HG02759 (cell line): Measurements from ENCODE around the gene EPO.

Experiments
- ATAC-seq: cut with Tn5 transposase; IDR thresholded peaks from one replicate; pipeline ENCODE4 v1.9.1; 2021; ENCODE audit warnings: mild to moderate bottlenecking, moderate library complexity; ENCODE audit not compliant: unreplicated experiment

The EPO gene

GRCh38 chr7:100720279-100720670 lies at the start of gene EPO:
Gene EPO (plus strand): TSS chr7:100720468. CDS start chr7:100720981, 513 bp downstream.
- no peak for ATAC-seq

- no peak for ATAC-seq
These were observed 48.6 kb upstream of the EPO start for GRCh38 chr7:100671353-100672327.

DNA sequence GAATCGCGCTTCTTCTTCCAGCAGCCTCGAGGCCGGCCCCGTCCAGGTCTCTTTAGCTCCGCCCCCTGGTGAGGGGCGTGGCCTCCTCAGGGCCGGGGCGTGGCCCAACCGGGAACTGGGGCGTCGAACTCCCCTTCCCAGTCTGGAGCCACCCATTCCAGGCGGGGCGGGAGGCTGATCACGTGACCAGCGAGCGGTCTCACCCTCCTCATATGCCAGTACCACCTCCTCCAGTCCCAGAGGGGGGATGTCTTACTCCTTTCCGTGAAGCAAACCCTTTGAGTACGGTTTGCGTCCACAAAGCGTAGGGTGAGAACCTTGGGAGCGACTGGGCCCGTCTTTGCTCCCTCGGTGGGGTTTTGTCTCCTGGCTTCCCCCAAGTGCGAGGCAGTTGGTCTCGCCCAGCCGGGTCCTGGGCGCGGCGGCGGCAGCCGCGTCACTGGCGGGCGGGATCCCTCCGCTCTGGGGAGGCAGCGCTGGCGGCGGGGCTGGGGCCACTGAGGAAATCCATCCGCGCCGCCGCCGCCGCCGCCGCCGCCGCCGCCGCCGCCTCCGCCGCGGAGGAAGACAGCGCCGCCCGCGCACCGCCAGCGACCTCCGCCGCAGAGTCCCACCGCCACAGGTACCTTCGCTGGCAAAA lies 46.8 kb upstream of the EPO start, which contains the start of gene GNB2:
Gene GNB2 (plus strand): TSS at position 439 of the 640 bp plus-strand sequence. CDS start 2,526 bp downstream, outside the sequence.
- peak; percentile 68 for ATAC-seq

- no peak for ATAC-seq
These were observed 46.3 kb upstream of the EPO start for GRCh38 chr7:100673942-100674410.

GRCh38 chr7:100674411-100675104 lies 45.7 kb upstream of the EPO start:
- ATAC-seq, result no peak

- ATAC-seq, result no peak
These were observed 45.2 kb upstream of the EPO start for GRCh38 chr7:100675105-100675451.

- ATAC-seq, result peak; percentile 32
These were observed 44.5 kb upstream of the EPO start for GRCh38 chr7:100675581-100676350.

DNA sequence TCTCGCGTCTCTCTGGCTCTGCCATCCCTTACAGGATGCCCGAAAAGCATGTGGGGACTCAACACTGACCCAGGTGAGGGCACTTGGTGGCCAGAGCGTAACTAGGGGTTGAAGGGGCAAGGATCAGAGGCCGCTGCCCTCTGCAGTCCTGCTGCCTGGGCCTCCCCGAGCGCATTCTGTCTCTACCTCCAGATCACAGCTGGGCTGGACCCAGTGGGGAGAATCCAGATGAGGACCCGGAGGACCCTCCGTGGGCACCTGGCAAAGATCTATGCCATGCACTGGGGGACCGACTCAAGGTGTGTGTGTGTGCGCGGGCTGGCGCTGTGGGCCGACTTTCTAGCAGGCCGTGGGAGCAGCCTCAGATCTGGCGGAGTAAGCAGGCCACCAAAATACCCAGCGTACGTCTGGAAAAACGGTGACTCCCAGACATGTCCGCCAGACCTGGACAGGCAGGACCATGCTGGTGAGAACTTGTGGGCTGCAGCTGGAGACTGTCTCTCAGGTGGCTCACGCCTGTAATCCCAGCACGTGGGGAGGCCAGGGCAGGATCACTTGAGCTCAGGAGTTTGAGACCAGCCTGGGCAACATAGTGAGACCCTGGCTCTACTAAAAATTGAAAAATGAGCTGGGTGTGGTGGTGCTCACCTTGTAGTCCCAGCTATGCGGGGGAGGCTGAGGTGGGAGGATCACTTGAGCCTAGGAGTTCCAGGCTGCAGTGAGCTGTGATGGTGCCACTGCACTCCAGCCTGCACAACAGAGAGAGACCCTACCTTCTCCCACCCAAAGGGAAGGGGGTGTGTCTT lies 43.6 kb upstream of the EPO start:
- no peak for ATAC-seq

- no peak for ATAC-seq
These were observed 42.7 kb upstream of the EPO start for GRCh38 chr7:100677308-100678267.

- no peak for ATAC-seq
These were observed 41.8 kb upstream of the EPO start for GRCh38 chr7:100678291-100678984.

DNA sequence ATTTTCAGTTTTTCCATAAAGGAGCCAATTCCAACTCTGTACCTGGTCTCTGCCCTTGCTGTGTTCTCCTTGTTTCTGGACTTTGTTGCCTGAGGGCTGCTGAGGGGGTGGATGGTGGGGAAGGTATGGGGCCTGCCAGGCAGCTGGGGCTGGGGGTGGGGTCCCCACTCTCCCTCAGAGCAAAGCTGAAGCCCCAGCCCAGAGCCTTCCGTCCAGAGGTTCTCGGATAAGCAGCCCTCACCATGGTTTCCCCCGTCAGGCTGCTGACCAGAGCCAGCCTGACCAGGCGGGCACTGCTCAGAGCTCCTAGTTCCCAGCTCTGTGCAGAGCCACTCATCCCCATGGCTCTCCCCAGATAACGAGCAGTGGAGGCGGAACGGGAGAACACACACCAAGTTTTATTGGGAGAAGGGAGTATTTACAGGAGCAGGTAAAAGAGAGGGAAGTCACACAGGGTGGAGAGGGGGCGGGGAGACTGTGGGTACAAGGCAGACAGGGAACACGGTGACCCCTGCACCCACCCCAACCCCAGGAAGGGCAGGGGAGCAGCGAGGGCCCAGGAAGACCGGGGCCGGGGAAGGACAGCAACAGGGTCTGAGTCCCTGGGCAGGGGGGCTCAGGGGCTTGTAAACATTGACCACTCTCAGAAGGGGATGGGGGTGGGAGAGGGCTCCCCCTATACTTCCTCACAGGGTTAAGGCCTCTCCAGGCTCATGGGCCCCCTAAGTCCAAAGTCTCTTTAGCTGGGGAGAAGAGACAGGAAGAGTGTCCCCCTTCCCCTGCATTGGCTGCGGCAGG lies 40.9 kb upstream of the EPO start:
- no peak for ATAC-seq

DNA sequence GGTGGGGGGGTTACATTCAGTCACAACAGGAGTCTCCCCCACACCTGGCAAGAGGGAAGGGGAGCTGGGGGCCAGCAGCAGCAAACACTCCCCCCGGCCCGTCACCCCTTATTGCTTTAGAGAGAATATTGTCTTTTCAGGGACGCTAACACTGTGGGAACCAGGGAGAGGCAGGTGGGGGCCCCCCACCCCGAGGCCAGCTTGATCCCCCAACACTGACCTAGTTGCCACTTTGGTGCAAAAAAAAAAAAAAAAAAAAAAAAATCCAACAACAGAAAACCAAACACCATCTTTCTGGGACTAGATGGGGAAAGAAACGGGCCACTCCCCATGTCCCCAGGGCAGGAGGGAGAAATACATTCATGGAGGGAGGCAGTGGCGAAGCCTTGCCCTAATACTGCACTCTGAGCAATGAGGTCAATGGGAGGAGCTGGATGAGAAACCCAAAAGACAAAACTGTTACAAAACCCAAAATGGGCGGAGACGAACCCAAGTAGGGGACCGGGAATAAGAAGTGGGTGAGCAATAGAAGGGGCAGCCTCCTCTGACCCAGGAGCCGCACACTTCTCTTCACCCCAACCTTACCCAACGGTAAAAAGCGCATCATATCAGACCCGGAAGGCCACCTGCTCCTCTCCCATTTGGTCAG lies 40.2 kb upstream of the EPO start:
- no peak for ATAC-seq

DNA sequence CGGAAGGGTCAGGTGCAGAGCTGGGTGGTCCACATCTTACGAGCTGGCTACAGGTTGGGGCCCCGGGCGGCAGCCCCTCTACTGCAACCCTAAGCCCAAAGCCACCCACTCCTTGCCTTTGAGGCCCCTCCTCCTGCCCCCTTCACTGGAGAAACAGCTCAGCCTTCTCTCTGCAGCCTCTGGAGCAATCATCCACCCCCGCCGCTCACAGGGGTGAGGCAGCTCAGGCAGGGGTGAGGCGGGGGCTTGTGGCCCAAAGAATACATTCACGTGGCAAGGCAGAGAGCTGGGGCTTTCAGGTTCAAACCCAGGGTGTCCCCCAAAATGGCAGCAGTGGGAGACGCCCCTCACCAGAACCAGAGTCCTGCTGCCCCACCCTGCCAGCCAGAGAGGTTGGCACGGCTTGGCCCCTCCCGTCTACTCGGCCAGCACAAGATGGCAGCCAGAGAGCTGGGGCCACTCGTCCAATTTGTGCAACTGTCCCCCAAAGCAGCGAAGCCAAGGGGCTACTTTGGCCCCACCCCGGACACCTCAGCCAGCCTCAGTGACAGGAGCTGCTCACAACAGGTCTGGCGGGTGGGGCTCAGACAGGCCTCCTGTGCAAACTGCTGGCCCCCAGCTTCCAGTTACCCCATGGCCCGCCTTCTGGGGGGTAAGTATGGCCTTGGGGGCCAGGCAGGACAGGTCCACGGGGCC lies 39.5 kb upstream of the EPO start:
- ATAC-seq, result no peak

DNA sequence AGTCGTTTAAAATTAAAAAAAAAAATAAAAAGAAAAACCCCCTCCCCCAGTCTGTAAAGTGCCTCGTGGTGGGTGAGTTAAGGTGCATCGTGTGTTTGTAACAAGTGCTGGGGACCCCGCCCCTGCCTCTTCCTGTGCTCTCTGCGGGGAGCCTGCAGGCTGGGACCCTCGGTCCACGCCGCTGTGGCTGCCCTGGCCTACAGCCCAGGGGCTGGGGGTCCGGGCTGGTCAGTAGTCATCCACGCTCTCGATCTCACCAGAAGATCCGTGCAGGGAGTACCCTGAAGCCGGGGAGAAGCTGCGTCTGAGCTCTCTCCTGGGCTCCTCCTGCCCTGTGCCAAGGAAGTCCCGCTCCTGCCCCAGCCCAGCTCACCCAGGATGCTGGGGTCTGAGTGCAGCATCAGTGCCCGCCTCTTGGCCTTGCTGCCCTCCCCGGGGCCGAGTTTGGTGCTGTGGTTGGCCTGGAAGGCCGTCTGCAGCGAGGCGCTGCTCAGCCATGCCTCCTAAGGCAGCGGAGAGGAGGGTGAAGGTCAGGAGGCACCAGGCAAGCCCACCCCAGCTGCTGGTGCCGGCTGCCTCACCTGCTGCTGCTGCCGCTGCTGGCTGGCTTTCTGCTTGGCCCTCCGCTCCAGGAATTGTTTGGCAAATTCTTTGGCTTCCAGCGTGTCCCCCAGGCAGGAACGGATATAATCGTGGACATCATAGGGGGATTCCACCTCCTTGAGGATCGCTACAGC lies 38.6 kb upstream of the EPO start:
- ATAC-seq, result no peak

- ATAC-seq, result no peak
These were observed 38.0 kb upstream of the EPO start for GRCh38 chr7:100682228-100682741.
